Left forelimb (tissue), 1 donor: ENCODE results near the gene IL9R.
"Not testable (repeated sequence)": the region's sequence is repeated elsewhere in the genome, so short reads cannot be mapped to it uniquely, and the experiment has no call there.

Experiments used
- DNase-seq: peaks from one replicate; pipeline ENCODE4 v3.0.0-alpha.2; 2018; ENCODE audit warnings: low spot score

IL9R gene, protein sequence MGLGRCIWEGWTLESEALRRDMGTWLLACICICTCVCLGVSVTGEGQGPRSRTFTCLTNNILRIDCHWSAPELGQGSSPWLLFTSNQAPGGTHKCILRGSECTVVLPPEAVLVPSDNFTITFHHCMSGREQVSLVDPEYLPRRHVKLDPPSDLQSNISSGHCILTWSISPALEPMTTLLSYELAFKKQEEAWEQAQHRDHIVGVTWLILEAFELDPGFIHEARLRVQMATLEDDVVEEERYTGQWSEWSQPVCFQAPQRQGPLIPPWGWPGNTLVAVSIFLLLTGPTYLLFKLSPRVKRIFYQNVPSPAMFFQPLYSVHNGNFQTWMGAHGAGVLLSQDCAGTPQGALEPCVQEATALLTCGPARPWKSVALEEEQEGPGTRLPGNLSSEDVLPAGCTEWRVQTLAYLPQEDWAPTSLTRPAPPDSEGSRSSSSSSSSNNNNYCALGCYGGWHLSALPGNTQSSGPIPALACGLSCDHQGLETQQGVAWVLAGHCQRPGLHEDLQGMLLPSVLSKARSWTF

DNA sequence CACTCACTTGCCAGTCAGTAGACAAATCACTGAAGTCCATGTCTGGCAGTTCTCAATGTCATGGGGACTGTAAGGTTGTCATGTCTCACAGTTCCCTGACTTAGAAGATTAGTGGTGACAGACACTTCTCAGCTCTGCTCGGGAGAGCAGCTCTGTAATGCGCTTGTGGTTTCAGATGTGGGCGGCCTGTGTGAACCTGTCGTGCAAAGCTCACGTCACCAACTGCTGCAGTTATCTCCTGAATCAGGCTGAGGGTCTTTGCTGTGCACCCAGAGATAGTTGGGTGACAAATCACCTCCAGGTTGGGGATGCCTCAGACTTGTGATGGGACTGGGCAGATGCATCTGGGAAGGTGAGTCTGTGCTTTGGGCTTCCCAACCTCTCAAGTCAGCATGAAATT, at the start of gene IL9R:
TSS of gene IL9R (plus strand) at position 261 of the 400 bp plus-strand sequence. CDS start at position 325, 64 bp downstream.
- DNase-seq, result no peak

DNA sequence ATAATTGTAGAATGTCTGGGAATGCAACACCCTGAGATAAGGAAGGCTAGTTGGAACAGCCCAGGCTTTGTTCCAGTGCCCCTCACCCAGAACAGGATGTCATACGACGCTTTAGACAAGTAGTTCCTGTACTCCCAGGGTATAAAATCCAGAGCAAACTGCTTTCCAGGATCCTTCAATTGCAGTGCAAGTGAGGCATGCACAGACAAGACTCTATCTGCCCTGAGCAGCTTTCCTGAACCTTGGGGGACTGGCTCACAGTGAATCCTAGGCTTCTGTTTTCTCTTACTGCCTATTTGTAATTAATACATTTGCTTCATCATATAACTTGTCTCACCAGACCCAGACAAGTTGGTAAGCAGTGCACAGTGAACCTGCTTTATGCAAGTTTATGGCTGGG, 48.4 kb upstream of the IL9R start:
- DNase-seq, result no peak

DNA sequence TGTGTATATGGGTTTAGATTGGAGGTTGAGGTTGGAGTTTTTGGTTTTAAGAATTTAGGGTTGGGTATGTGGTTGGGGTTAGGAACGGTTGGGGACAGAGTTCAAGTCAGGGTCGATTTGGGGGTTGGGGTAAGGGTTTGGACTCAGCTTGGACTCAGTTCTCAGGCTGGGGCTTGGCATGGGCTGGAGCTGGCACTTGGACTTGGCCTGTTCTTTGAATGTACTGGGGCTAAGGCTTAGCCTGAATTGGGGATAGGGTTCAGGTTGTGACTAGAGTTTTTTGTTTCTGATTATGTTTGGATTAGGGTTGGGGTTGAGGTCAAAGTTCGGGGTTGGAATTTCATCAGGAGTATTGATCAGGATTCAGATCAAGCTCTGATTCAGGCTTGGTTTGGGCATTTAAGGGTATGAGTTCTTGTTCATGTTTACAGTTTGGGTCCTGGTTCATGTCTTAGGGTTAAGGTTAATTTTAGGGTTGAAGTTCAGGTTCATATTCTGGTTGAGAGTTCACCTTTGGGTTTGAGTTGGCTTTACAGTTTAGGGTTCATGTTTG, 46.2 kb upstream of the IL9R start:
- DNase-seq, result no peak

DNA sequence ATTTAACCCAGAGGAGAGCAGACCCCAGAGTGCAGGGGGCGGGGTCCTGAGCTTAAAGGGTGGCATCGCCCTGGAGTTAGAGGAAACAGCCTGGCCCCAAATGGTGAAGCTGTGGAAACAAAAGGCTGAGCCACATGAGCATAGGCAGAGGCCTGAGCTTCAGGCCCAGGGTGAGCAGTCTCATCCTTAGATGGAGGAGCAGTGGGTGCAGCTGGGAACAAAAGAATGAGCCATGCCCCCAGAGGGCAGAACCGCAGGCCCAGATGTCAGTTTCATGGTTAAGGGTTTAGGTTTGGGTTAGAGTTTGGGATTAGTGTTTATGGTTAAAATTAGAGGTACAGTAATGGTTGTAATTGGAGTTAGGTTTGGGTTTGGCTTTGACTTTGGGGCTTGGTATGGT, 44.4 kb upstream of the IL9R start:
- DNase-seq, result no peak

DNA sequence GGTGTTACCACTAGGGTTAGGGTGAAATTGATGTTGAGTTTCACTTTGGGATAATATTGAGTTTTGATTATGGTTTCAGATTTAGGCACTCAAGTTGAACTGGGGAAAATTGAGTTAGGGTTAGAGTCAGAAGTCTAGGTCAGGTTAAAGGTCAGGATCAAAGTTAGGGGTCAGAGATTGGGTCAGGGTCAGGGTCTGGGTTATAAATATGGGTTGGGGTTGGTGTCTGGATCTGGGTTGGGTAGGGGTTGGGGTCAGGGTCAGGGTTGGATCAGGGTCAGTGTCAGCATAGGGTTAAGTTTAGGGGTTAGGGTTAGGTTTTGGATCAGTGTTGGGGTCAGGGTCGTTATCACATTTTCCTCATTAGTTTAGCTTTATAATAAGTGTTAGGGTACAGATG, 42.7 kb upstream of the IL9R start:
- no peak for DNase-seq

DNA sequence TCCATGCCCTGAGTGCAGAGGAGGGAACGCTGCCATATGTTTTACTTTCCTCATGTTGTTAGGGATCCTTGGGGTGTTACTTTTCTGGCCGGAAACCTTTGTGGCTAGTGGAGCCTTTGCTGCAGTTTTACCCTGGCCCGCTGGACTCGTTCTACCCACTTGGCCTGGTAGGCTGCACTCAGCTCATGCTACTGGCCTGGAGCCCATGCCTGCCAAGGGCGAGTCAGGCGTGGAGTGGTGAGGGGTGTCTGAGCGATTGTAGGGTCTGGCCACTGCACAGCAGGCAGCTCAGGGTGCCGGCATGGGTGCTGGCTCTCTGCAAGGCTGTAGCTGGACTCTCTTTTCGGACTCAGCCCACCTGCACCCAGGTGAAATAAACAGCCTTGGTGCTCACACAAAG, 41.4 kb upstream of the IL9R start:
- DNase-seq, result no peak

DNA sequence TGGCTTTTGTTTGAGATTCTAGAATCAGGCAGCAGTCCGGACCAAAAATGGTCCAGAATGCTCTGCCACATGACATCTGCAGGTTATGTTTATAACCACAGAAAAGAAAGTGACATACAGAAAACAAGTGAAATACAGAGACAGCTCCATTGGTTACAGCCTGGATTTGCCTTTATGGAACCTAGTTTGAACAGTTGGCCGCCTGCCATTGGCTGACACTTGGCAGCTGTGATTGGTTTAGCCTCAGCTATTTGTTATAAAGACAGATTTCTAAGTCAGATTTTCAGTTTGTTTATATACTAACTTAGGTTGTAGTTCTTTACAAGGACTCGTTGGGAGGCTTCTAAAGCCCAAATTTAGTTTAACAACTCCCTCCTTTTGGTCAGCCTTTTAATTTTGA, 40.8 kb upstream of the IL9R start:
- no peak for DNase-seq

DNA sequence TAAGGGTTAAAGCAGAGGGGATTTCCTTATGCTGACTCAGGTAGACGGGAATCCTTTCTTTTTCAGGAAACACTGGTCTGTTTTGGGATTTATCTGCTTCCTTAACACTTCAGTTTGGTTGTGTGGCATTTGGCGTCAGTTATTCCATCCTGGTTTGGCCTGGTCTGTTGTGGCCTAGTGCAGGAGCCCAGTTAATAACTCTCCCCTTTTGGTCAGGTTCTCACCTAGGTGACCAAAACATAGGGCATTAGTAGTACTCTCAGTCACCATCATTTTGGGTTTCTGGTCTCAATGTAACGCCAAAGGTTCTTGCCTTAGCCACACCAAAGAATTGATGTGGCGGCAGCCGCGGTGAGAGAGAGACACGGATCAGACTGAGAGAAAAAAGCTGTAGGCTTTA, 39.7 kb upstream of the IL9R start:
- no peak for DNase-seq

DNA sequence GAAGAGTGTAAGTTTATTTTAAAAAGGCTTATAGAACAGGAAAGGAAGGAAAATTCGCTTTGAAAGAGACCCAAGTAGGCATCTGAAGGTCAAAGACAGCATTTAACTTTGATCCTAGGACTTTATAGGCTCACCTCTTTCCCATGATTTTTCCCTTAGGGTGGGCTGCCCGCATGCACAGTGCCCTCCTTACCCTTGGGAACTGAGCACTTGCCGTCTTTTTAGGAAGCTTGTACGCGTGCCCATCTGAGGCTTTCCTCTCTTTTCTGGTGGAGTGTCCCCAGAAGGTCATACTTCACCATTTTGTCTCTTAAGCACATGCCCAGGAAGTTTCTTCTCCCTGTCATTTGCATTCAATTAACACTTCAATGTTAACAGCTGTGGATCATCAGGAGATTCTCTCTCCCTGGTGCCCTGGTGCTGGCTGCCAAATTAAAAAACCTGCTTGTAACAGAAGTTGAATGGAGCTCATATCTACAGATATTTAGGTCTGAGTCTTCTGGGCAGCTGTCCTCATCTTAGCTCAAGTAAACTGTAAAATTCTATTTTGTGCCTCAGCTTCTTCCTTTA, 38.4 kb upstream of the IL9R start:
- no peak for DNase-seq

DNA sequence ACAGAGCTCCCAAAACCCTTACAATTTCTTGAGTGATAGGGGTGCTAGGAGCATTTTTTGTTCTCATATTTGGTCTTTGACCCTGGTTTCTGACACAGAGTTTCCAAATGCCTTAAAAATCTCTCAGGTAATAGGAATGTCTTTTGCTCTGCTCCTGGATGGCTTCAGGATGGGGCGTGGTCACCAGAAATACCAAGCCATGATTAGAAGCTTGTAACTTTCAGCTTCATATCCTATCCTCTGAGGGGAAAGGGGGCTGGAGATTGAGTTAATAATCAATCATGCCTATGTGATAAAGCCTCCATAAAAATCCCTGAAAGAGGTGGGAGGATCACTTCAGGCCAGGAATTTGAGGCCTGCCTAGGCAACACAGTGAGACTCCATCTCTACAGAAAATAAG, 34.6 kb upstream of the IL9R start:
- no peak for DNase-seq

DNA sequence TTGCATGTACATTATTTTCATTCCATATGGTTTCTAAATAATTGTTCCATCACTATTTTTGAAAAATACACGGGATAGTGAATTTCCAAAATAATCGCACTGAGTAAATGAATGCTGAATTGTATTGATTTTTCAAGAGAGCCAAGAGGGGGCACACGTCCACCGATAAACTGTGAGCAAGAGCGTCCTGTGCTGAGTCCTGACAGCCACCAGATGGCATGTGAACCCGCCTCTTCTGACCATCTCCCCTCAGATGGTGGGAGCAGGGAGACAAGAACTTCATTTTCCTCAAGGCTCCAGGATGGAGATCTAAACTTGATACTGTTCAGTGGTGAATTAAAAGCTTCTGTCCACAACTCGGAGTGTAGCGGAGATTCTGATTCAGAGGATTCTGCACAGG, 30.6 kb upstream of the IL9R start:
- no peak for DNase-seq

DNA sequence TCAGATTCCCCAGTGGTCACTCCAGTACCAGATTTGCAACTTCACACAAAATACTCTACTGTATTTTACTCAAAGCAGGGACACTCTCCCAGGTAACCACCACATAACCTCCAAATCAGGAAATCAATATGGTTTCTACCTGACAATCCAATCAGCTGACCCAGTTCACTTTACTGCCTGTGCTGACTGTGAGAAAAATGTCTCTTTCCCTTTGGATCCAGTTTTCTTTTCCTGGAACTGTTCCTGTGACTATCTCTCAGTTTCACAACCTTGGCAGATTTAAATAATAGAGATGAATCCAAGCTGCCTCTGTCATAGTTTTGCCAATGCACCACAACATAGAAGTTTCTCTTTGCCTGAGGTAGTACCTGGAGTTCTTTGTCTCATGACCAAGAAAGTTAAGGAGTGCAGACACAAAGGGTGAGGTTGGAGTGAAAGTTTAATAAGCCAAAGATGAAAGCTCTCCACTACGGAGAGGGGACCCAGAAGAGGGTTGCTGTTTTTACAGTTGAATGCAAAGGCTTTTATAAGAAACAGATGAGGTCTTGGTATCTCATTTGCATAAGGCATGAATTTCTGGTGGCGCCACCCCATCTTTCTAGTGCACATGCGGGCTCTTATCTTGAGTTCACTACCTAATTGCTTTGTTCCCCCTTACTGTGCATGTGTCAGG, 29.7 kb upstream of the IL9R start:
- no peak for DNase-seq

DNA sequence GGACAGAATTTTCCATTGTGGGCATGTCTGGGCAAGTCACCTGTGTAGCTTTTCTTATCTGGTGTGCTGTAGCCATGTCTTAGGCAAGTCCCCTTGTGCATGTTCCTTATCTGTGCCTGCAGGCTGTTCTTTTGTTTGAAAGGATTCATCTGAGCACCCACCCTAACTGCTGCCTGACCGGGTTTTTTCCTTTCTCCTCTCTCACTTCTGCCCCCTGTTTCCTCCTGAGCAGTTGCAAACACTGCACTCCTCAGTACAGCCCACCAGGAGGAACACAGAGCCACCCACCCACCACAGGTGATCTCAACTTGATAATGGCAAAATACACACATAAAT, 29.2 kb upstream of the IL9R start:
- DNase-seq, result no peak

DNA sequence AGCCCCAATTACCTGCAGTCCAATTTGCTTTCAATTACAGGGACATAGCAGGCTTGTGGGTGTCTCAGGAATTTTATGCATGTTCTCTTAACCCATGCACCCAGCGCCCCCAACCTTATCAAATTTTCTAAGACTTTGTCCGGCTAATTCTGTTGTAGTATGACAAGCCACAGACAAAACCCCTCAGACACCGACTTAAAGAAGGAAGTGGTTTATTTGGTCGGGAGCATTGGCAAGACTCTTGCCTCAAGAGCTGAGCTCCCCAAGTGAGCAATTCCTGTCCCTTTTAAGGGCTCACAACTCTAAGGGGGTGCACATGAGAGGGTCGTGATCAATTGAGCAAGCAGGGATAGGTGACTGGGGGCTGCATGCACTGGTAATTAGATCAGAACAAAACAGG, 28.7 kb upstream of the IL9R start:
- no peak for DNase-seq

DNA sequence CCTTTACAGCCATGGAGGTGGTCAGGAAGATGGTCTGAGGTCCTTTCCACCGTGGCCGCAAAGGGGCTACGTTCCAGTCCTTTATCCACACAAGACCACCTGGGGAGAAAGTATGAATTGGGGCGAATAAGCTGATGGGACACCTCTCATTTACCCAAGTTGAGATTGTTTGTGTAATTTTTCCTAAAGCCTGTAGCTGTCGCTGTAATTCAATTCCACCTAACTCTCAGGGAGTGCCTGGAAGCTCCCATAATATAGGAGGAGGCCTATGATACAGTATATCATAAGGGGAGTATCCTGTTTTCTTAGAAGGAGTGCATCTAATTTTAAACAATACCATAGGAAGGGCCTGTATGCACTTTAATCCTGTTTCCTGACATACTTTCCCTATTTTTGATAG, 25.8 kb upstream of the IL9R start:
- DNase-seq, result not testable (repeated sequence)

DNA sequence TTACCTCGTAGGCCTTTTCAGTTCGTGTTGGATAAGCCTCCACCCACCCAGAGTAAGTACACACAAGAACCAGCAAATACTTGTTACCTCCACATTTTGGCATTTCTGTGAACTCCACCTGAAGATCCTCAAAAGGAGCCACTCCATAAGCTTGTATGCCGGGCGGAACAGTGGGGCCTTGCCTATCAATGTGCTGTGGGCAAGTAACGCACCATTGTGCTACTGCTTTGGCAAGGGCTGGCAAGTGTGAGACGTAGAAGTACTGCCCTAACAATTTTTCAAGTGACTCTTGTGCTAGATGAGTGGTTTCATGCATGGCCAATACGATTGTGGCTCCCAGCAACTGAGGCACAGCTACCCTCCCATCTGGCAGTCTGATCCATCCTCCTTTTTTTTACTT, 25.3 kb upstream of the IL9R start:
- DNase-seq, result not testable (repeated sequence)

DNA sequence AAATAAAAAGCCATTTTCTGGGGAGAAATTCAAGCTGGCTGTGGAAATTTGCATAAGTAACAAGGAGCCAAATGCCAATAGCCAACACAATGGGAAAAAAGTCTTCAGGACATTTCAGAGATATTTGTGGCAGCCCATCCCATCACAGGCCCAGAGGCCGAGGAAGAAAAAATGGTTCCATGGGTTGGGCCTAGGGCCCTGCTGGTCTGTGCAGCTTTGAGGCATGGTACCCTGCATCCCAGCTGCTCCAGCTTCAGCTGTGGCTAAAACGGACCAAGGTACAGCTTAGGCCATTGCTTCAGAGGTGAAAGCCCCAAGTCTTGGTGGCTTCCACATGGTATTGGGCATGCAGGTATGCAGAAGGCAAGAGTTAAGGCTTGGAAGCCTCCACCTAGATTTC, 14.2 kb upstream of the IL9R start:
- no peak for DNase-seq

DNA sequence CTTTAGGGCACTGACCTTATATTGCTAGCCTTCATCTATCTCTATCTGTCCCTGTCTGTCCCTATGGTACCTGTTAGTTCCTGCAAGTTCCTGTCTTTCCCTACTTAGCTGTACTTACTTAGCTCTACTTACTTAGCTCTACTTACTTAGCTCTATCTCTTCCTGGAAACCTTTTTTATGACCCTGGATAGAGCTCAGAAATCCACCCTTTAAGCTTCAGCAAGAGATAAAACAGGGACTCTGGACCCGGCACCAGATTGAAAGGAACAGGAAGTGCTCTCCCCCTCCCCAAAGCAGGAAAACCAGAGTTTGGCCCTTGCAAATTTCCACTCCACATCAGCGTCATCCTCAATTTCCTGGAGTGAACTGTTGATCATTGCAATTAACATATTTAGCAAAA, 12.3 kb upstream of the IL9R start:
- DNase-seq, result no peak

DNA sequence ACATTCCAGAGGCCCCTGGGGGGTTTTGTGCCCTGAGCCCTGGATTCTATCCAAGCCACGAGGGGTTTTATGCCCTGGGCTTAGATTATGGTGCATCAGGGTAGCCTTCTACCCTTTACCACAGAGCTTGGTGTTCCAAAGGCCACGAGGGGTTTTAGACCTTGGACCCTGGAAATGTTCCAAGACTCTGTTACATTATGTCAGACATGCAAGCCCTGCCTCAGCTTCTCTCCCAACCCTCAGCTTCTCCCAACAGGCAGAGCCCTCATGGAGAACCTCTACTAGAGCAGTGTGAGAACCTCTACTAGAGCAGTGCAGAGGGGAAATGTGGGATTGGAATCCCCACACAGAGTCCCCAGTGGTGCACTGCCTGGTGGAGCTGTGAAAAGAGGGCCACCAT, 10.5 kb upstream of the IL9R start:
- DNase-seq, result not testable (repeated sequence)

DNA sequence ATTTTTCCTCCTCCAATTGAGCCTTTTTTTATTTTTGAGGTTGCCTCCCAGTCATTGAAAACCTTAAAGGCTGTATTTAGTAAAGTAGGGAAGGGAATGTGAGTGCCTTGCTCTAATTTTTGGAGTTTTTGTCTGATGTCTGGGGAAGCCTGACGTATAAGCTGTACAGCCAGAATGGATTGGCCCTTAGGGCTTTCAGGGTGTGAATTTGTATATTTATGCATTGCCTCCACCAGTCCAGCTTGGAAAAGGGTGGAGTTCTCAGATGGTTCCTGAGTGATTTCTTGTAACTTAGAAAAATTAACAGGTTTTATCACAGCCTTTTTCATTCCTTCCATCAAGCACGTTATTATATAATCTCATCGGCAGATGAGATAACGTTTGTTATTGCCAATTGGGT, 8.6 kb upstream of the IL9R start:
- no peak for DNase-seq

DNA sequence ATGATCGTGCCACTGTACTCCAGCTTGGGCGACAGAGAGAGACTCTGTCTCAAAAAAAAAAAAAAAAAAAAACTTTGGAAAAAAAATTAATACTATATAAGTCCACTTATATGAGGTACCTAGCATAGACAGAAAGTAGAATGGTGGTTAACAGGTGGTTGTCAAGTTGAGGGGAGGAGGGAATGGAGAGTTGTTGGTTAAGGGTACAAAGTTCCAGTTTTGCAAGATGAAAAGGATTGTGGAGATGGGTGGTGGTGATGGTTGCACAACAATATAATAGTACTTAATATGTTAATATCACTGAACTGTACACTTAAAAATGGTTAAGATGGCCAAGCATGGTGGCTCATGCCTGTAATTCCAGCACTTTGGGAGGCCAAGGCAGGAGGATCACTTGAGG, 4.1 kb upstream of the IL9R start:
- DNase-seq, result no peak

DNA sequence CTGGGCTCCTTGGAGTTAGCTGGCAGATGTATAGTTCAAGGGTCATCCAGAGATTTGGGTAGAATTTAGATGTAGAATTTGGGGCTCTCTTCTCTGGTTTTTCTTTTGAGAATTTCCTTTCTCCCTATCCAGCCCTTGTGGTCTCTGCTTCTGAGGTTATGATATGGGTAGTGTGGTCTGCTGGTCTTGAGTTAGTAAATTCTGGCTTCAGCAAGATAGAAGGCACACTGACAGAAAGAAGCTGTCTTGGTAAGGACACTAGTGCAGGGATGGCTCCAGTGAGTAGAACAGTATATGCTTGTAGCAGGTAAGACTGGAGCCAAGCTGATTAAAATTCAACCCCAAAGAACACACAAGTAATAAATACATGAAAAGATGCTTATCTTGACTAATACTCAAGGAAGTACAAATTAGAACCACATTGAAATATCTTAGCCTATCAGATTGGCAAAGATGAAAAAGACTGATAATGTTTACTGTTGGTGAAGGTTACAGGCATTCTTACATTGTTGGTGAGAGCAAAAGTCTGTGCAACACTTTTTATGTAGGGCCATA, 2.1 kb upstream of the IL9R start:
- no peak for DNase-seq

DNA sequence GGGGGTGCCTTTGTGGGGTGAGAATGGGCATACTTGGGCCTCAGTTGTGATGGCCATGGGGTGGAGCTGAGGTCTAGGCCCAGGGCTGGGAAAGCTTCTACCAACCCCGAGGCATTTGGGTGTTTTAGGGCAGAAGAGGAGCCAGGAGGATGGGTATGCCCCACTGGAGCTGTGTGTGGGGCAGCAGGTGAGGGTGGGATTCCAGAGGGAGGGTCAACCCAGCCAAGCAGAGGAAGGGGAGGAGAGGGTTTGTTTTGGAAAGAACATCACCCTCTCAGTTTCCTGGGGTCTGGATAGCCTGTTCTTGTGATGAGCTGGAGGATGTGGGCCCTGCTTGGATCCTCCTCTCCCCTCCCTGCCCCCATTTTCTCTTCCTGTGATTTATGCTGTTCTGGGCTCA, 620 bp downstream of the IL9R start:
- no peak for DNase-seq
